Fibroblast of lung (primary cell): ENCODE data around the gene WSB1.
A peak's percentile ranks its signal among the peaks of the same experiment; 100 is the strongest.

ENCODE experiments used
- EZH2 ChIP-seq: IDR thresholded peaks from 2 replicates; pipeline ENCODE4 v1.5.1; 2012; ENCODE audit warnings: low read length, control low read depth, mild to moderate bottlenecking; ENCODE audit errors: missing control alignments
- TF ChIP-seq, protein P1 (sequence below), 2 donors: IDR thresholded peaks in 1 of 2; conservative IDR thresholded peaks in 1 of 2; 1 replicate in 1 of 2; 2 replicates in 1 of 2; pipeline ENCODE4 v1.5.1; 2011 to 2012; ENCODE audit warnings: low read length in 2 of 2, control low read depth in 1 of 2, inconsistent platforms in 1 of 2, low read depth in 1 of 2, mild to moderate bottlenecking in 1 of 2

GRCh38 chr17:27245230-27245696, 48.7 kb upstream of the WSB1 start:
- TF ChIP-seq EZH2 = no peak
- TF ChIP-seq, protein P1, sequence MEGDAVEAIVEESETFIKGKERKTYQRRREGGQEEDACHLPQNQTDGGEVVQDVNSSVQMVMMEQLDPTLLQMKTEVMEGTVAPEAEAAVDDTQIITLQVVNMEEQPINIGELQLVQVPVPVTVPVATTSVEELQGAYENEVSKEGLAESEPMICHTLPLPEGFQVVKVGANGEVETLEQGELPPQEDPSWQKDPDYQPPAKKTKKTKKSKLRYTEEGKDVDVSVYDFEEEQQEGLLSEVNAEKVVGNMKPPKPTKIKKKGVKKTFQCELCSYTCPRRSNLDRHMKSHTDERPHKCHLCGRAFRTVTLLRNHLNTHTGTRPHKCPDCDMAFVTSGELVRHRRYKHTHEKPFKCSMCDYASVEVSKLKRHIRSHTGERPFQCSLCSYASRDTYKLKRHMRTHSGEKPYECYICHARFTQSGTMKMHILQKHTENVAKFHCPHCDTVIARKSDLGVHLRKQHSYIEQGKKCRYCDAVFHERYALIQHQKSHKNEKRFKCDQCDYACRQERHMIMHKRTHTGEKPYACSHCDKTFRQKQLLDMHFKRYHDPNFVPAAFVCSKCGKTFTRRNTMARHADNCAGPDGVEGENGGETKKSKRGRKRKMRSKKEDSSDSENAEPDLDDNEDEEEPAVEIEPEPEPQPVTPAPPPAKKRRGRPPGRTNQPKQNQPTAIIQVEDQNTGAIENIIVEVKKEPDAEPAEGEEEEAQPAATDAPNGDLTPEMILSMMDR (conservative IDR thresholded peaks at IDR 0.05 in 1 of 2, IDR thresholded peaks at IDR 0.05 in 1 of 2; ENCODE audit: low read depth in 1 of 2, low read length in 2 of 2) = peak; percentile 62 to 78
